ENCODE results near the gene ALDH4A1.

DNA sequence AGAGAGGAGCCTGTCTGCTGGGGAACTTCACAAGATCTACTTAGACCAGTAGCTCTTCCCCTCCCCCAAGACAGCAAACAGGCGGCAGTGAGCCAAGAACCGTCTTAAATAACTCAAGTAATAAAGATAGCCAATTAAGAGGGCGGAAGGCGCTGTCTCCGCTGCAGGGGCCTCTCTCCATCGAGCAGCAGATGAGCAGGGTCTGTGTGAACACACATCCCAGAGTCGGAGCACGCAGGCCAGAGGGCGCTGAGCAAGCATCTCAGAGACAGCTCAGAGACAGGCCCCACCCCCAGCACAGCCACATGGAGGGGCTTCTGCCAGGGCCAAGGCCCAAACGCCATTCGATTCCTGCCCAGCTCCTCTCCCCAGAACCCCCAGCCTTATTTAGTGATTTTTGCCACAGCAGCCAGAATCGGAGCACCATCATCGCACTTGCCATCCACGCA lies 43.1 kb upstream of the ALDH4A1 start:
- TF ChIP-seq, protein P1, sequence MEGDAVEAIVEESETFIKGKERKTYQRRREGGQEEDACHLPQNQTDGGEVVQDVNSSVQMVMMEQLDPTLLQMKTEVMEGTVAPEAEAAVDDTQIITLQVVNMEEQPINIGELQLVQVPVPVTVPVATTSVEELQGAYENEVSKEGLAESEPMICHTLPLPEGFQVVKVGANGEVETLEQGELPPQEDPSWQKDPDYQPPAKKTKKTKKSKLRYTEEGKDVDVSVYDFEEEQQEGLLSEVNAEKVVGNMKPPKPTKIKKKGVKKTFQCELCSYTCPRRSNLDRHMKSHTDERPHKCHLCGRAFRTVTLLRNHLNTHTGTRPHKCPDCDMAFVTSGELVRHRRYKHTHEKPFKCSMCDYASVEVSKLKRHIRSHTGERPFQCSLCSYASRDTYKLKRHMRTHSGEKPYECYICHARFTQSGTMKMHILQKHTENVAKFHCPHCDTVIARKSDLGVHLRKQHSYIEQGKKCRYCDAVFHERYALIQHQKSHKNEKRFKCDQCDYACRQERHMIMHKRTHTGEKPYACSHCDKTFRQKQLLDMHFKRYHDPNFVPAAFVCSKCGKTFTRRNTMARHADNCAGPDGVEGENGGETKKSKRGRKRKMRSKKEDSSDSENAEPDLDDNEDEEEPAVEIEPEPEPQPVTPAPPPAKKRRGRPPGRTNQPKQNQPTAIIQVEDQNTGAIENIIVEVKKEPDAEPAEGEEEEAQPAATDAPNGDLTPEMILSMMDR (IDR thresholded peaks at IDR 0.05) = no peak
- no peak for TF ChIP-seq POLR2A (IDR thresholded peaks at IDR 0.05)

Data from lower leg skin (tissue), 3 donors.